HG03521 (cell line): ENCODE data around the gene BCAS3.

Source experiments
- ATAC-seq: cut with Tn5 transposase; IDR thresholded peaks from one replicate; pipeline ENCODE4 v1.9.1; 2021; ENCODE audit warnings: mild to moderate bottlenecking, moderate library complexity; ENCODE audit not compliant: unreplicated experiment

Gene BCAS3

GRCh38 chr17:61053469-61053868 is 375.8 kb downstream of the BCAS3 start:
- no peak for ATAC-seq

- no peak for ATAC-seq
Measured at GRCh38 chr17:61054436-61054835, 376.8 kb downstream of the BCAS3 start.

GRCh38 chr17:61057257-61057656 is 379.6 kb downstream of the BCAS3 start:
- no peak for ATAC-seq

GRCh38 chr17:61058066-61058465 is 380.4 kb downstream of the BCAS3 start:
- ATAC-seq, result no peak

GRCh38 chr17:61063528-61063927 is 385.9 kb downstream of the BCAS3 start:
- no peak for ATAC-seq

GRCh38 chr17:61064087-61064951 is 386.7 kb downstream of the BCAS3 start:
- ATAC-seq, result no peak

- no peak for ATAC-seq
Measured at GRCh38 chr17:61065263-61065773, 387.7 kb downstream of the BCAS3 start.

GRCh38 chr17:61066062-61066461 is 388.4 kb downstream of the BCAS3 start:
- ATAC-seq, result no peak

GRCh38 chr17:61070649-61071048 is 393.0 kb downstream of the BCAS3 start:
- no peak for ATAC-seq

- no peak for ATAC-seq
Measured at GRCh38 chr17:61072648-61073047, 395.0 kb downstream of the BCAS3 start.

- no peak for ATAC-seq
Measured at GRCh38 chr17:61073131-61073530, 395.5 kb downstream of the BCAS3 start.

- ATAC-seq, result no peak
Measured at GRCh38 chr17:61073799-61074513, 396.3 kb downstream of the BCAS3 start.

GRCh38 chr17:61075988-61076387 is 398.3 kb downstream of the BCAS3 start:
- ATAC-seq, result no peak

GRCh38 chr17:61076621-61077031 is 399.0 kb downstream of the BCAS3 start:
- no peak for ATAC-seq

- no peak for ATAC-seq
Measured at GRCh38 chr17:61081959-61082358, 404.3 kb downstream of the BCAS3 start.

GRCh38 chr17:61084260-61084659 is 406.6 kb downstream of the BCAS3 start:
- ATAC-seq, result no peak

- ATAC-seq, result no peak
Measured at GRCh38 chr17:61087024-61087423, 409.4 kb downstream of the BCAS3 start.

GRCh38 chr17:61088556-61088955 is 410.9 kb downstream of the BCAS3 start:
- no peak for ATAC-seq

GRCh38 chr17:61091096-61091495 is 413.4 kb downstream of the BCAS3 start:
- no peak for ATAC-seq

GRCh38 chr17:61097781-61098180 is 420.1 kb downstream of the BCAS3 start:
- no peak for ATAC-seq

GRCh38 chr17:61106354-61106753 is 428.7 kb downstream of the BCAS3 start:
- no peak for ATAC-seq

- ATAC-seq, result no peak
Measured at GRCh38 chr17:61116577-61116976, 438.9 kb downstream of the BCAS3 start.
